CD4-positive, alpha-beta T cell treated with Interleukin-2 at 100 ng/mL for 4 hours (primary cell): ENCODE measurements around the gene ZXDC.

Source experiments
- DNase-seq: peaks from one replicate; pipeline ENCODE4 v3.0.0-alpha.2; 2020; ENCODE audit warnings: low spot score

ZXDC gene

DNA sequence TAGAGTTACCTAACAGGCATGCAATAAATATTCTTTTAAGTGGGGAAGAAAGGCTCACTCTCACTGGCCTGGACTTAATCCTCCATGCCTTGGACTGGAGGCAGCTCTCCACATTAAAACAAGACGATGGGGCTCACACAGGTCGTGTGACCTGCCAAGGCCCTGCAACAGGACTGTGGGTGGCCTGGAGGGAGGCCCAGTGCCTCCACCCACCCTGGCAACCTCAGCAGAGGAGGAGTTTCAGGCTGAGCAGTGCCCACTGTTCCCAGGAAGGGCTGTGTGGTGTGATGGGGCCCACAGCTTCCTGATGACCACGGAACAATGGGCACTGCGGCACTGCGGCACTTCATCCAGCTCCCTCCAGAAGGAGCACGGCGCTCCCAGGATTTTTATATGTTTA lies 36.3 kb upstream of the ZXDC start:
- no peak for DNase-seq

DNA sequence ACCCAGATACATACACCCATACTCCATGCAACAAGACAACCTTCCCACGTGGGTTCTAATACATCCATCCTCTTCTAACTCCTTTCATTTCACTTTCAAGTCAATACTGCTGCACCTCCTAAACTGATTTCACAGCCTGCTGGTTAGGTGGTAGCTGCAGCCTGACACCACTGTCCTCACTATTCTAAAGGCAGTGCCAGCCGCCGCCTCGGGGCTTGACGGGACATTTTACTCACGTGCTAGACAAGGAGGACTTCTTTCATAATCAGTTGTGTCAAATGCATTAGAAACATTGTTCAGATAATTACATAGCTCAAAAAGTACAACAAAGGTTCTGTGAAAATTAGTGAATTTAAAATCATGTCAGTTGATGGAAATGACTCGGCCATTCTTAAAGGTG lies 35.6 kb upstream of the ZXDC start:
- no peak for DNase-seq

DNA sequence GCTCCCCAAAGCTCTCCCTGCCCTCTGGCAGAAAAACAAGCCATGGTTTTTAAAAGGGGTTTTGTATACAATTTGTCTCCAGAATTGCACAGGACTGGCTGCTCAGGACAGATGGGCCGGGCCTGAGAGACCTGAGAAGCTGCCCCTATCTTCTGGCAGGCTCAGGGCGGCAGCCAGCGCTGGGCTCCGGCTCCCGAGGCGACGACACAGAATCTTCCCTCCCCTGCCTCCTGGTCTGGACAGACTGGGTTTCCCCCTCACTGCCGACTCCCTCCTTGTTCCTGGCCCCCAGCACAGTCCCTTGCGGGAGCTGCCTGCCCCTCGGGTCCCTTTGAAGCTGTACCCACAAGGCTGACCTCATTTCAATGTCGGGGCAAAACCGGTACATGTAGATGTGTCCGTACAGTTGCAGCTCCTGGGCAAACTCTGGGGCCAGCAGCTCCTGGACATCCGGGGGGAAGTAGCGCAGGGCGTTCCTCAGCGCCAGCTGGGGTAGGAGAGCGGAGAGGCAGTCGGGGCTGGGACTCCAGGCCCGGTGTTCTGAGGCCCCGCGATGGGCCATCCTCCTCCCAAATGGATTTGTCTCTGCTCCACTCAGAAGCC lies 34.7 kb upstream of the ZXDC start:
- DNase-seq: no peak

DNA sequence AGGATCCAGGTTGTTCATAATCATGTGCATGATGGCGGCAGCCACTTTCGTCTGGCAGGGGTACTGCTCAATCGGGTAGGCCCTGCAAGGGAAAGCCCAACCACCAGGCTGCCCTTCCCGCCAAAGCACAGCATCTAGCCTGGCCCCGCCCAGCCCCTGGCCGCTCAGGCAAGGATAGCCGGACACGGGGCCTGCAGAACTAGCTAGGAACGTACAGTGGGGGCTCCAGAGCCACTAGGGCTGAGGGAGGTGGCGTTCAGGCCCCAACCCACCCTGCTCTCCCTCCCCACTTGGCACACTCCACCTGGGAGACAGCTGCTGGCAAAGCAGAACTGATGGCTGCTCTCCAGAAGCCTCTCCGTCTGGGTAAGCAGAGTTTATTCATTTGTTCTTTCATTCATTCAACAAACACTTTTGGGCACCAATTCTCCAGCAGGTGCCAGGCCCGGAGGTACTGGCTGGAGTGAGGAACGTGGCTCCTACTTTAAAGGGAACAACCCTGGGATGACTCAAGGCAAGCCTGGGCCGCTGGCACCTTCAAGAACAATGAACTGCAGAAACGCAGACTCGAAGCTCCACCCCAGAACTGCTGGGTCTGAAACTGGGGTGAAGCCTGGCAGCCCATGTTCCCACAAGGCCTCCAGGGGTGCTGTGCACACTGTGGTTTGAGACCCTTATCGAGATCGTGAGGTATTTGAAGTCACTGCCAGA lies 34.1 kb upstream of the ZXDC start:
- DNase-seq: no peak

DNA sequence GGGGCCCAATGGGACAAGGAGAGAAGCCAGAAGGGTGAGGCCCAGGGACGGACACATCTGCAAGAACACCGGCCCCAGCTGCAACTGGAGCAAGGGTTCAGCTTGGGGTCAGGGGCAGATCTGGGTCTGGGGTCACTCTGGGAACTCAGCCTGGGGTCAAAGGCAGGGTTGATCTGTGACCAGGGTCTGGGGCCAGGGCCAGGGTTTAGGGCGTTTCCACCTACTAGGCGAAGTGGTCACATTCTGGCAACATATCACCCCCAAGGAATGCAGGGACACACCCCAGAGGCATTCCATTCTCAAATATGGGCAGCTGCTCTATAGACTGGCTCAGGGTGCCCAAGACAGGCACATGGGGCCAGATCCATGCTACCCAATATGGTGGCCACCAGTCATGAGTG lies 32.9 kb upstream of the ZXDC start:
- DNase-seq: no peak

DNA sequence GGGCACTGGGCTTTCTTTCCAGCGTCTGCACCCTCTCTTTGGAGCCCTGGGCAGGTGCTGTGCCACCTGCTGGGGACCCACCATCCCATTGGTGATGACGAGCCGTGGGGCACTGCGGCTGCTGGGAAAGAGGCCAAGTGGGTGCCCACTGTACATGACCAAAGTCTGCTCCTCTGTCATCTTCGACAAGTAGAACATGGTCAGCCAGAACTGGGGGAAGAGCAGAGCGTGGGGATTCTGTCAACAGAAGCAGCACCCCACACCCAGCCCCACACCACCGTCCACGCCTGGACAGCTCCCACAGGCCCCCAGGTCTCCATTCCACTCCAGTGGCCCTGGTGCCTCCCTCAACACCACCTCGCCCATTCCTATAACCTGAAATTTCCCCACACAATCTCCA lies 32.2 kb upstream of the ZXDC start:
- no peak for DNase-seq

DNA sequence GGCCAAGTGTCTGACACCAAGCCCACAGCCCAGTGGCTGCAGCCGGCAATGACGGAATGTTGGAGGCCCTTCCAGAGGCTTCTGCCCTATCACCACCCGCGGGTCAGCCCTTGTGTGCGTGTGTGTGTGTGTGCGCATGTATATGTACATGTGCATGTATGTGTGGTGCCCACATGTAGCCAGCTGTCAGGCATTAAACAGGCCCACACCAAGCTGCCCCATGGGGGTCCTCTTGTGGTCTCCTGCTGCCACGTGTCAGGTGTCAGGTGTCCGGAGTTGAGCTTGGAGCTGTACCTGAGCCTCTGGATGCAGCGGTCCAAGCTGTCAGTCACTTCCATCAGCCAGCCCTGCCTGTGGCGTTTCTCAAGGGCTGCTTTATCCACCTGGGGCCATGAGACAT lies 28.0 kb upstream of the ZXDC start:
- DNase-seq: no peak

DNA sequence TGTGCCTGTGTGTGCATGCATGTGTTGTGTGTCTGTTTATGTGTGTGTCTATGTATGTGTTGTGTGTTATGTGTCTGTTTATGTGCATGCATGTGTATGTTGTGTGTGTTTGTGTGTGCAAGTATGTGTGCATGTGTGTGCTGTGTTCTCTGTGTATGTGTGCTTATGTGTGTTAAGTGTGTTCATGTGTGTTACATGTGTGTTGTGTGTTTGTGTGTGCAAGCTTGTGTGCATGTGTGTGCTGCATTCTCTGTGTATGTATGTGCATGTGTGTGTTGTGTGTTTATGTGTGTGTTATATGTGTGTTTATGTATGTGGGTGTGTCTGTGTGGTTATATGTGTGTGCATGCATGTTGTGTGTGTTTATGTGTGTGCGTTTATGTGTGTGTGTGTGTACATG lies 27.0 kb upstream of the ZXDC start:
- DNase-seq: no peak

DNA sequence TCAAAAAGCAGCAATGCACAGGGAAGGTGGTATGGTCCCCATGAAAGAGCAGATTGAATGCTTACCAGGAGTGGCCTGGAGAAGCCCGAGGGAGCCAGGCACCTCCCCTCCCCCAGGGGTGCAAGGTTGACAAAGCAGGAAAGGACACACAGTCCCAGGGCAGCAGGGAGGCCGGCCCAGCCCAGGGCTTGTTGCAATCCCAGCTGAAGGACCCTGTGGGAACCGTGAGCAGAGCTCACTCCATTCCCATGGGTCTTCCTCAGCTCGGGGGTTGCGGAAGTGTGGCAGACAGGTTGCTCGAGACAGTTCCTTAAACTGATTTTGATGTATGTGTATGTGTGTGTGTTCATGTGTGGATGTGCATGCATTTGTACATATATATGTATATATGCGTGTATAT lies 26.0 kb upstream of the ZXDC start:
- no peak for DNase-seq

DNA sequence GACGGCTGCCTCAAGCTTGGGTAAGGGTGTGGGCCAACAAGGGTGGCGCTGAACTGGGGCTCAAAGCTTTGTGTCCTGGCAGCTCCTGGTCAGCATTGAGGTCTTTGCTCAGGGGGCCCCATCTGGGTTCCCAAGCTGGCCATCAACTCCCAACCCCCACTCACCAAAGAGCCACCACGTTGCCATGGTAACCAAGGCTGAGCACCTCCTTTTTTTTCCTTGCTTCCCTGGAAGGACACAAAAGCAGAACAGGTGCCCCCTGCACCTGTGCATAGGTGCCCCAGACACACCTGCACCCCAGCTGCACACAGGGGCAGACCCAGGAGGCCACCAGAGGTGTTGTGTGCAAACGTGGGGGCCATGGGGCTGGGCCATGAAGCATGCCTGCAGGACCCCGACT lies 25.4 kb upstream of the ZXDC start:
- DNase-seq: no peak

DNA sequence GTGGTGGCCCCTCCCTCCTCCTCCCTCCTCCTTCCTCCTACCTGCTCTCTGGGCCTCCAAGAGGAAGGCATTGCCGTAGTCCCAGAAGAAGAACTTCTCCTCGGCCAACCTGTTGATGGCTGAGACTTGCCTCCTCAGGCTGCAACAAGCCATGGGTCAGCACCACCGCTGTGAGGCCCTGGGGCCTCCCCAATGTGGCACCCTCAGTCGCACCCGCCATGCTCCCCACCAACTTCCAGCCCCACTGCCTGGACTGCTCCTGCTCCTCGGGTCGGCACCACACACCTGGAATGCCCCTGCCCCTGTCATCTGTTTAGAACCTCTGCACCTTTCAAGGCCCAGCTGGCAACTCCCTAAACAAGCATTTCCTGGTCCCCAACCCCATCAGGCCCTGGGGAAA lies 24.3 kb upstream of the ZXDC start:
- no peak for DNase-seq

DNA sequence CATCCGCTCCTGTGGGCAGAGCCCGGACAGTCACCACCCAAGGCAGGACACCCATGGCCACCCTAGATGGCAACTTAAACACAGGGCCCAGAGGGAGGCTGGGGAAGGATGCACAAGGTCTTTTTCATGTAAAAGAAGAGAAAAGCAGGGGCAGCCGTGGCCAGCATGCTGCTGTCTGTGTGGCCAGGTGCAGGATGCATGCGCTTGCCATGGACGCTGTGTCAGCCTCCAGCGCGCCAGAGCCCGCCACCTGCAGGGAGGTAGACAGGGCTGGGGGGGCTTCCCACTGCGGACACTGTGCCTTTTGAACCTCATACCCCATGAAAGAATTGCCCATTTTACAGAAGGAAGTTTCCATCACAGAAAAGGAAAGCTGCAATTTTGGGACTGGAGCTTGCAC lies 23.7 kb upstream of the ZXDC start:
- DNase-seq: no peak

DNA sequence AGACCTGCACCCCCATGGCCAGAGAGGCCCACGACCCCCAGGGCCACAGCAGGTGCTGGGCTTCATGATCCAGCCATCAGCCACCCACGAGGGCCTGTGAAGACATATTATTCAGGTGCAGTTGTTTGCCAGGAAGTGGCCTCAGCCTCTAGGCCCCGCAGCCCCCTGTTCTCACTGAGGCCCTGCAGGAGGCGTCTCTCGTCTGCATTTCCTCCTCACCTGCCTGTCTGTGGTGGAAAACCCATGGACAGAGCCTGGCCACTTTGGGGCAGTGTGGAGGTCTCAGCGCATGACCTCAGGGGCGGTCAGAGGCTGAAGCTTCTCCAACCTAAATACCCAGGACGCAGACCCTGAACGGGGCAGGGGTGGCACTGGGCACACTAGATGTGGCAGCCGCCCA lies 23.2 kb upstream of the ZXDC start:
- DNase-seq: no peak

DNA sequence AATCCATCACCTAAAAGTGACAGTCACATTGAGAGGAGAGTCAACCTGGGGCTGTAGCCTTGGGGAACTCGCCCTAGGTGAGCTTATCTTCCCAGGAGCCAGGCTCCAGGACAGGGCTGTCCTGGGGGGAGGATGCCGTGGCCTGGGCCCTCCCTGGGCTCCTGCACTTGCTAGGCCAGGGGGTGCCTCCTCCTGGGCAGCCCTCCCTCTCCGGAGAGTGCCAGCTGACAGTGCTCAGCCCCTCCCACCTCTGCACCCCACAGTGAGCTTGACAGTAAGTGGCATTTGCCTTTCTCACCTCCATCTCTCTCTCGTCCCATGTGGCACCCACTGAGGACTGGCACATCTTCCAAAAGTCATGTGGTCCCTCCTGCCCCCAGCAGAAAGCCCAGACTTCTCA lies 22.8 kb upstream of the ZXDC start:
- DNase-seq: no peak

DNA sequence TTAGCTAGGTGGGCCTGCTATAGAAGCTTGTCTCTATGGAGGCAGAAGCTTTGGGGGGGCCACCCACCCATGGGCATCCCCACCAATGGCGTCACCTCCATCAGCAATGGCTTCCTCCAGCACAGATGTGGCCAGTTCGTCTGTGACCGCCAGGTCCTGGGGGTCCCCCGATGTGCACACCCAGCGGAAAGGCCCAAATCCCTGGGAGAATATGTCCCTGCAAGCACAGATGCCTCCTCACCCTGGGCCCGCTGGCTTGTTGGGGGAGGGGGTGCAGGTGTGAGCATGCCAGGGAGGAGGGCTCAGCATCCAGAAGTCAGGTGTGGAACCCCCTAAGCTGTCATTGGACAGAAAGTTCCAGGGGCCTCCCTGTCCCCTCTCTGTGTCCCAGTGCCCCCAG lies 22.3 kb upstream of the ZXDC start:
- DNase-seq: no peak

DNA sequence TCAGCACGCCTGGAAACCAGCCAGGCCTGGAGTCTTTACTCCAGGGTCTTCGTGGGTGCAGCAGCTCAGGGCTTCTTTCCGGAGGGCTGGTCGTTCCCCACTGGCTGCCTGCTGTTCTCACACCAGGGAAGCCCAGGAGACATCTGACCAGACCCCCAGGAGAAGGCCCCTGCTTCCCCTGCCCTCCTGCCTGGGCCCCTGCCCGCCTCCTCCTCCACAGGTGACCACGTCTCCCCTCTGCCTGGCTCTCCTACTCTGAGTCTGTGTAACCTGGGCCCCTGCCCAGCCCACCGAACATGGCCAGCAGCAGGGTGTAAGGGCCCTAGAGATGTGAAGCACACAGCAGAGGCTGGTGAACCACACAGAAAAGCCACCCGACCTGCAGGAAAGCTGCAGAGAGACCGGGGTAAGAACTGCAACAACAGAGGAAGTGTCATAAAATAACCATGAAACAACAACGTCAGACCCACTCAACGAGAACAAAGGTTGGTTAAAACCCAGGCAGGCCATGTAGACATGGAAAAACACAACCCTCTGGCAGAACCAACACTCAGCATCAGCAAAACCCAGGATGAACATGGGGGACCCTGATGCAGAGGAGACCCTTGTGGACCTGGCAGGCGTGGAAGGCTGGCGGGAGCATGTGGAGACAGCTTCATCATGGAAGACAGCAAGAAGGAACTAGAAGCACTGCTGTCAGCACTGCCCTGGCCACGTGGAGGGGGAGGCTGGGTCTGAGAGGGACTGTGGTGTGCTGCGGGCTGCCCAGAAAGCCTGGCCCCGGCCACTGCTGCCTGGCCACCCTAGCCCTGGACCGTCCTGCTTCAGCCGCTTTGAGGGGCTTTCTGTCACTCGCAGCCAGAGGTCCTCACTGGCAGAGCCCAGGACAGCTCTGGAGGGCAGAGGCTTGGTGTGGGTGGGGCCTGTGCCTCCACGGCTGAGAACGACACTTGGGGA lies 21.5 kb upstream of the ZXDC start:
- DNase-seq: no peak

DNA sequence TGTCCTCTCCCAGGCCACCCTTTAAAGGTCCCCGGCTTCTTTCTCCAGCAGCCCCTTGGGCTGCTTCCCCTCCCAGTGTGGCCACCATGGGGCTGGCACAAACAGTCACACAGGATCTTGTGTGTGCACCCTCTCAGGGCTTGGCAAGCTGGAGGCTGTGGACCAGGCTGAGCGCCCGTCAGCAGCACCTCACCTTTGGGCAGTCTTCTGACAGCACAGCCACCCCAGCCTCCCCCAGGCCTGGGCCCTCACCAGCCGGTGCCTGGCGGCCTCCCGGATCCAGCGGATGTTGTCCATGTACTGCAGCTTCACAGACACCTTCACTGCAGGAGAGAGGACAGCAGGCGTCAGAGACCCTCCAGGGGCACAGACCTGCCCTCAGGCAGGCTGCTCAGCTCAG lies 20.1 kb upstream of the ZXDC start:
- no peak for DNase-seq

DNA sequence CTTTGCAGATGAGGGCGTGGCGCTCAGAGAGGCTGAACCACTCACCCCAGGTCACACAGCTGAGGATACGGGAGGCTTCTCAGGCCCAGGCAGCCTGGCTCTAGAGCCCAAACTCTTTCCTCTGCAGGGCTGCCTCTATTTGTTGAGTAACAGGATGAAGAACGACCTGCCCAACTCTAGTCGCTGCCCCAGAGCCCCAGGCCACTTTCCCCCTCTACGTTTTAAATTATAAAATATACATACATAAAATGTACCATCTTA lies 19.2 kb upstream of the ZXDC start:
- DNase-seq: no peak

DNA sequence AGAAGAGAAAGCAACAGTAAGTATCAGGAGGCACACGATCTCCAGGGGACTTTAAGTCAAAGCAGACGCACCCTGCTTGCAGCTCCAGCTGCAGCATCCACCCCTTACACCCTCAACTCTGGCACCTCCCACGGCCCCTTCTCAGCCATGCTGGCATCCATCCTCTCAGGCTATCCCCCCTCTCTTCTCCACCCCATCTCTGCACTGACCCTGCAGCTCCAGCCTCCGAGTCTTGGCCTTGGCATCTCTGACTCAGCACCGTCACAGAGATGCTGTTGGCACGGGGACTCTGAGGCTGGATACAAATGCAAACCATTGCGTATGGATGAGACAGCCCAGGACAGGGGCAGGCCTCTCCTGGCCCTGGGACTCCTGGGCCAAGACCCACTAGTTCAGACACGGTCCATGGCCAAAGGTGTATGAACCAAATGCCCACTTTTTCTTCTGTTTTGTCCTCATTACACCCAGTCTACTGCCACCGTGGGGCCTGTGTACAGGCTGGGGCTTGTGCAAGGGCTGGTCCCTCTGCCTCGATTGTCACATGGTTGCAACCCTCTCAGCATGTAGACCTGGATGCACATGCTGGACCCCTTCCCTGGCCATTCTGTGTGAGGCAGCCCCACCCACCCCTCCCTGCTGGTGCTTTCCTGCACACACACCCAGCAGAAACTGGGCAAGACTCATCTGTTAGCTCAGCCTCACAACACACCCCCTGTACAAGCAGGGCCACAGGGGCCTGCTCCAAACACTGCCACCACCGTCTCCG lies 18.7 kb upstream of the ZXDC start:
- no peak for DNase-seq

DNA sequence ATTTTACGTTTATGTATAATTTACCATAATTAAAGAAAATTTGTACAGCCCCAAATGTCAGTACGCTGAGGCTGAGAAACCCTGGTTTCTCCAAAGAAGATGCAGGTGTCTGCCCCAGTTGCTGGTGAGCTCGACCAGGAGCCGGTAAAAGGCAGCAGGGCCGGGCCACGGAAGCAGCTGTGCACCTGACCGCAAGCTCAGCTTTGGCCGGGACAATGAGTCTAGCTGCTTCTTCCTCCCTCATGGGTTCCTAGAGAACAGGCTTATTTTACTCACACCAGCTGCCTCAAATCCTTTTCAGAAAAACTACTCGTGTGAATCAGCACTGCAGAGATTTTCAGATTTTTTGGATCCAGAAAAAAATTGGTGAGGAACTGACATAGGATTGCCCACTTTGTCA lies 18.0 kb upstream of the ZXDC start:
- DNase-seq: no peak

DNA sequence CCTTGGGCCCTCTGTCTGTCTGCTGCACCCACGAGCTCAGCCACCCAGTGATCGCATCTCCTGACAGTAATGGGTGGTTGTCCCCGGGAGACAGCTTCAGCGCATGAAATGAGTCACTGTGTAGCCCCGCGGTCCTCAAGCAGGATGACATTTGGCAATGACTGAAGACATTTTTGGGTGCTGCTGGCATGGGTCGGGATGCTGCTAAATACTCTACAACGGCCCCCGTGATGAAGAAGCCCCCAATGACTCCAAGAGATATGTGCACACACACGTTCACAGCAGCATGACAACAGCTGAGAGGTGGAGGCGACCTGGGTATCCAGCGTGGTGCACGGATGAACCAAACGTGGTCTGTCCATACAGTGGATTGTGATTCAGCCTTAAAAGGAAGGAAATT lies 17.4 kb upstream of the ZXDC start:
- no peak for DNase-seq

DNA sequence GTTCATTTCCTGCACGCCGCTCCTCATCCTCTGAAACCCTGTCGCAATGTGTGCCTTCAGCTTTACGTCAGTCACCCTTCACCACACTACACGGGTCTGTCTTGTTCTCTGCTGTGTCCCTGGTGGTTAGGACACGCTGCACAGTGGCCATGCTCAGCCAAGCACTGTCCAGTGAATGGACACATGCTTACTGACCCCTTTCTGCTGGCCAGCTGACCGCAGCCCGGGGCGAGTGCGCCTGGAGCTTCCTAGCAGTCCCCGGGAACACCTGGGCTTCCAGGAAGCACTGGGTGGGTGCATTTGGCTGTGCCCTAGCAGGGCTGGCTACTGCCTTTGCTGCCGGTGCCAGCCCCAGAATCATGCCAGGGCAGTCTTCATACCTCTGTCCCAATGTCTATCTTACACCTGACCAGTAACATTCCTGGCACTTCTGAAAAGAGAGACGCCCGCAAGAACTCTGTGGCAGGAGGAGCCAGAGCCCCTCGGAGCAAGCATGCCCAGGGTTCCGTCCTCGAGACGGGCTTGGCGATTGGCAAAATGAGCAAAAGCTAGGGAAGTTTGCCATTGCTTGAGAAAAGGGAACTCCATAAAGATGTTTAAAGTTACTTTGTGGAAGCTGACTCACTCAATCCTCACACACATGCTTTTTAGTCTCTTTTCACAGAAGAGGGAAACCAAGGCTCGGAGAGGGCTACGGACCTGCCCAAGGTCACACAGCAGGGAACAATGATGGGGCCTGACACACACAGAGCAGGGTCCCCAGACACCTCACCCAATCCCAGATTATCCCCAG lies 15.7 kb upstream of the ZXDC start:
- DNase-seq: no peak
